Measurements from ENCODE around the gene MALRD1.

MALRD1 gene

DNA sequence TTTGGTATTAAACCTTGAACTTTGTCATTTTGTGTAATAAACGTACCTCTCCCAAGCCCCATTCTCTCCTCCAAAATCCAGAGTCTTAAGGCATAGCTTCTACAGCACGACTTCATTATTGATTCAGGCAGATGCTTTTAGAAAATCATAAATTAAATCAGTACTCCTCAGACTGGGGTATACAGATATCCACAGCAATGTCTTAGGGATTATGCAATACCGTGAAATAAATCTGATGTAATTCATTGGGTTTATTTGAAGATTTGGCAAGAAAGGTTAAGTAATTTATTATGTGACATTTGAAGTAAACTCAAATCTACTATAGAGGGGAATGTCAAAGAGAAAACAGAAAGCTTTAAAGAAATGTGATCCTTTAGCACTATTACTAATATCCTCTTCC is 521.5 kb downstream of the MALRD1 start:
- no peak overlapping the region for H3K4me3 ChIP-seq (ENCODE audit: low read depth, low read length)
- TF ChIP-seq, protein P1, sequence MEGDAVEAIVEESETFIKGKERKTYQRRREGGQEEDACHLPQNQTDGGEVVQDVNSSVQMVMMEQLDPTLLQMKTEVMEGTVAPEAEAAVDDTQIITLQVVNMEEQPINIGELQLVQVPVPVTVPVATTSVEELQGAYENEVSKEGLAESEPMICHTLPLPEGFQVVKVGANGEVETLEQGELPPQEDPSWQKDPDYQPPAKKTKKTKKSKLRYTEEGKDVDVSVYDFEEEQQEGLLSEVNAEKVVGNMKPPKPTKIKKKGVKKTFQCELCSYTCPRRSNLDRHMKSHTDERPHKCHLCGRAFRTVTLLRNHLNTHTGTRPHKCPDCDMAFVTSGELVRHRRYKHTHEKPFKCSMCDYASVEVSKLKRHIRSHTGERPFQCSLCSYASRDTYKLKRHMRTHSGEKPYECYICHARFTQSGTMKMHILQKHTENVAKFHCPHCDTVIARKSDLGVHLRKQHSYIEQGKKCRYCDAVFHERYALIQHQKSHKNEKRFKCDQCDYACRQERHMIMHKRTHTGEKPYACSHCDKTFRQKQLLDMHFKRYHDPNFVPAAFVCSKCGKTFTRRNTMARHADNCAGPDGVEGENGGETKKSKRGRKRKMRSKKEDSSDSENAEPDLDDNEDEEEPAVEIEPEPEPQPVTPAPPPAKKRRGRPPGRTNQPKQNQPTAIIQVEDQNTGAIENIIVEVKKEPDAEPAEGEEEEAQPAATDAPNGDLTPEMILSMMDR (IDR thresholded peaks at IDR 0.05; ENCODE audit: insufficient read depth, low read depth, low read length, missing control alignments), result no peak
- no peak for DNase-seq (ENCODE audit: low read depth)

DNA sequence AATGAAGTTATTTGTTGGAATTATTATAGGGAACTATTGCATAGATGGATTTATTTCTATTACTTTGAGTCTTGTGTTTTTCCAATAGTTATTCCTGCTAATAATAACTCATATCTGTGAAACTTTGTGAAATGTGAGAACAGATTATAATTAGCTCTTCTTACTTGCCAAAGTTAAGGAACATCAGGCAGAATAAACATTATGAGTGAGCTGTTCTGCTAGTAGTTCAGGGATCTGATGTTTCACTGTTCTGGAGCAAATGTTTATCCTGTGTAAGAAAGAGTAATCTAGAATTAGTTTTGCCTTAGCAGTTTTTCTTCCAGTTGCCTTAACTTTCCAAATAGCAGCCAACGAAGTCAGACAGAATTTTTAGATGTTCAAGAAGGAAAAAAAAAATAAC is 522.4 kb downstream of the MALRD1 start:
- no peak for DNase-seq (ENCODE audit: low read depth)
- no peak overlapping the region for H3K4me3 ChIP-seq (ENCODE audit: low read depth, low read length)
- TF ChIP-seq, protein P1 (IDR thresholded peaks at IDR 0.05; ENCODE audit: insufficient read depth, low read depth, low read length, missing control alignments), result no peak

GRCh38 chr10:19572056-19572455 is 523.5 kb downstream of the MALRD1 start:
- DNase-seq (ENCODE audit: low read depth), result no peak
- TF ChIP-seq, protein P1 (IDR thresholded peaks at IDR 0.05; ENCODE audit: insufficient read depth, low read depth, low read length, missing control alignments), result no peak
- H3K4me3 ChIP-seq (ENCODE audit: low read depth, low read length), result no peak overlapping the region

DNA sequence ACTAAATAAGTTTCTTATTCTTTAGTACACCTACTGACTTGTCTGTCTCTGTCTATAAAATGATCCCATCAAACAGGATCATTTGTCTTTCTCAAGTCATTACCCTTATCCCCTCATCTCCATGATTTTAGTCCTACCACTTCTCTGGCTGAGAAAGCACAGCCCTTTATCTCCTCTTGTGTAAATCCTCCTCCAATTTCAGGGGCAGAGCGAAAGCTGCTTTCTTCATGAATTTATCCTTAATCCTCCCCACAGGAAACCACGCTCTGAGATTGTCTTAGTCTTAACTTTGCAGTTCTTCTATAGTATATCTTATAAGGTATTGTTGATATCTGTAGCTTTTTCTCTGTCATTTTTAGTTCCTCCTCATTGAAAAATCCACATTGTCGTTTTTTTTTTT is 528.0 kb downstream of the MALRD1 start:
- H3K4me3 ChIP-seq (ENCODE audit: low read depth, low read length), result no peak overlapping the region
- no peak for DNase-seq (ENCODE audit: low read depth)
- TF ChIP-seq, protein P1 (IDR thresholded peaks at IDR 0.05; ENCODE audit: insufficient read depth, low read depth, low read length, missing control alignments), result no peak

DNA sequence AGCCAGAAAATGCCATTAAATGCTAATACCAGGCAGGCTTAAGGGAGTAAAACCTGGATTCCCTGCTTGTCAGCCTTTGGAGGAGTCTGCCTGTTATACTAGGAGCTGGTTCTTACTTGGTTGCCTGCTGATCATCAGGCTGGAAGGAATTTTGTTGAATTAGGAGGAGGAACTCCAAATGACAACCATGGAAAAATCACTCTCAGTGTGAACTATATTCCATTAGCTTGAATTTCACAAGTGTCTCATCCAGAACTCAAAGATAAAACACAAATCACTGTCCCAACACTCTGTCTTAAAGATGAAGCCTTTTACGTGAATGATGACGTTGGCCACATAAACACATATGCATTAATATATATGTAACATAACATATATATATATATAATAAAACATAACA is 528.8 kb downstream of the MALRD1 start:
- TF ChIP-seq, protein P1 (IDR thresholded peaks at IDR 0.05; ENCODE audit: insufficient read depth, low read depth, low read length, missing control alignments), result no peak
- H3K4me3 ChIP-seq (ENCODE audit: low read depth, low read length), result no peak overlapping the region
- no peak for DNase-seq (ENCODE audit: low read depth)

- no peak overlapping the region for H3K4me3 ChIP-seq (ENCODE audit: low read depth, low read length)
- DNase-seq (ENCODE audit: low read depth), result no peak
- TF ChIP-seq, protein P1 (IDR thresholded peaks at IDR 0.05; ENCODE audit: insufficient read depth, low read depth, low read length, missing control alignments), result no peak
Observed at GRCh38 chr10:19577807-19578206, 529.2 kb downstream of the MALRD1 start.

DNA sequence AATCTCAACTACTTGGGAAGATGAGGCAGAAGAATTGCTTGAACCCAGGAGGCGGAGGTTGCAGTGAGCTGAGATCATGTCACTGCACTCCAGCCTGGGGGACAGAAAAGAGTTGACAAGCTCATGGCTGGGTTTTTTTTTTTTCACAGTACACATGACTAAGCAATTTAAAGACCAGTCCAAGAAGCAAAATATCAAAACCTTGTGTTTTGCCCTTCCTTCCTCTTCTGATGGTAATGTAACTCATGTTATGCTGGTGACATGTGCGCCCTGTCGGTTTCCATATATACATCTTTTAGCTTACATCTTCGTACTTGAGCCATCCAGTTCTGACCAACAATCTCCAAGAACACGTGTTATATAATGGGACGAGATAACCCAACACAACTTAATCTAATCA is 530.0 kb downstream of the MALRD1 start:
- no peak for DNase-seq (ENCODE audit: low read depth)
- TF ChIP-seq, protein P1 (IDR thresholded peaks at IDR 0.05; ENCODE audit: insufficient read depth, low read depth, low read length, missing control alignments), result no peak
- H3K4me3 ChIP-seq (ENCODE audit: low read depth, low read length), result no peak overlapping the region

All from GM12865 (cell line).